ENCODE results near the gene TMCO1.
"Not testable (repeated sequence)": the region's sequence is repeated elsewhere in the genome, so short reads cannot be mapped to it uniquely, and the experiment has no call there.

The TMCO1 gene

DNA sequence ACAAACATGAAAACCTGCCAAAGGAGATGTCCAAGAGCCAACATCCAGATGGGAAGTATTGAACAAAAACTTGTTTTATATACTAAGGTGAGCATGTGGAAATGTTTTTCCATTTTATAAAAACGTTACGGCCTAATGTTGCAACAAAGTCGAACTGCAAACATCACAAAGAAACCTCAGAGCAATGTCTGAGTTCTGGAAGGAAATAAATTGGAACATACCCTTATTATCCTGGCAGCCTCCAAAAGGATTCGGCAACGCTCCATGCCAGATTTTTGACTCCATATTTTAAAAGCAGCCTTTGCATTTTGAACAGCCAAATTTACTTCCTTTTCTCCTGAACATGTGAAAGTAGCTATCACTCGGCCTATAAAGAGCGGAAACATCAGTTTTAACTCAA, 73.6 kb downstream of the TMCO1 start:
- Histone ChIP-seq H3K9ac (ENCODE audit: low read depth in 1 of 2, low read length in 2 of 2) (no peak overlapping the region), H3K27ac (ENCODE audit: low read depth, low read length) (no peak overlapping the region), H3K27me3 (ENCODE audit: control insufficient read depth in 1 of 2, insufficient read depth in 2 of 2, low read length in 2 of 2) (no peaks in the 10 kb centered on the region), H3K4me1 (ENCODE audit: control insufficient read depth in 1 of 2, insufficient read depth in 2 of 2, low read length in 2 of 2) (peaks cover 13 to 17% of the 10 kb centered on the region in 2 donors), H3K36me3 (ENCODE audit: control insufficient read depth in 1 of 2, insufficient read depth in 2 of 2, low read length in 2 of 2) (peaks cover 0 to 7% of the 10 kb centered on the region in 2 donors), H3K9me3 (ENCODE audit: control insufficient read depth in 1 of 2, low read length in 2 of 2) (no peaks in the 10 kb centered on the region), H3K4me3 (ENCODE audit: low read depth in 1 of 2, low read length in 2 of 2) (no peak overlapping the region)

DNA sequence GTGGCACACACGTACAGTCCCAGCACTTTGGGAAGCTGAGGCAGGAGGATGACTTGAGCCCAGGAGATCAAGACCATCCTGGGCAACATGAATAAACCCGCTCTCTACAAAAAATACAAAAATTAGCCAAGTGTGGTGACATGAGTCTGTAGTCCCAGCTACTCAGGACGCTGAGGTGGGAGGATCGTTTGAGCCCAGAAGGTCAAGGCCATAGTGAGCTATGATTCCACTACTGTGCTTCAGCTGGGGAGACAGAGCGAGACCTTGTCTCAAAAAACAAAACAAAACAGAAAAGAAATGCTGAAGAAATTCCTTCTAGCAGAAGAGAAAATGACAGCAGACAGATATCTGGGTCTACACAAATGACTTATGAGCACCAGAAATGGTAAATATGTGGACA, 80.6 kb downstream of the TMCO1 start:
- Histone ChIP-seq H3K9me3 (ENCODE audit: control insufficient read depth in 1 of 2, low read length in 2 of 2) (no peaks in the 10 kb centered on the region), H3K27ac (ENCODE audit: low read depth, low read length) (no peak overlapping the region), H3K9ac (ENCODE audit: low read depth in 1 of 2, low read length in 2 of 2) (no peak overlapping the region), H3K4me1 (ENCODE audit: control insufficient read depth in 1 of 2, insufficient read depth in 2 of 2, low read length in 2 of 2) (no peaks in the 10 kb centered on the region), H3K36me3 (ENCODE audit: control insufficient read depth in 1 of 2, insufficient read depth in 2 of 2, low read length in 2 of 2) (peaks cover 0 to 24% of the 10 kb centered on the region in 2 donors), H3K27me3 (ENCODE audit: control insufficient read depth in 1 of 2, insufficient read depth in 2 of 2, low read length in 2 of 2) (no peaks in the 10 kb centered on the region), H3K4me3 (ENCODE audit: low read depth in 1 of 2, low read length in 2 of 2) (no peak overlapping the region)

- no peaks in the 10 kb centered on the region for H3K4me1 ChIP-seq (ENCODE audit: control insufficient read depth in 1 of 2, insufficient read depth in 2 of 2, low read length in 2 of 2)
- H3K36me3 ChIP-seq (ENCODE audit: control insufficient read depth in 1 of 2, insufficient read depth in 2 of 2, low read length in 2 of 2) = peaks cover 9 to 33% of the 10 kb centered on the region in 2 donors
- H3K9ac ChIP-seq (ENCODE audit: low read depth in 1 of 2, low read length in 2 of 2) = no peak overlapping the region
- H3K4me3 ChIP-seq (ENCODE audit: low read depth in 1 of 2, low read length in 2 of 2) = no peak overlapping the region
- H3K9me3 ChIP-seq (ENCODE audit: control insufficient read depth in 1 of 2, low read length in 2 of 2) = no peaks in the 10 kb centered on the region
- H3K27ac ChIP-seq (ENCODE audit: low read depth, low read length) = no peak overlapping the region
- H3K27me3 ChIP-seq (ENCODE audit: control insufficient read depth in 1 of 2, insufficient read depth in 2 of 2, low read length in 2 of 2) = no peaks in the 10 kb centered on the region
Observed at GRCh38 chr1:165686971-165687433, 81.7 kb downstream of the TMCO1 start.

GRCh38 chr1:165686121-165686970, 82.3 kb downstream of the TMCO1 start:
- H3K4me3 ChIP-seq (ENCODE audit: low read depth in 1 of 2, low read length in 2 of 2) = no peak overlapping the region
- no peaks in the 10 kb centered on the region for H3K4me1 ChIP-seq (ENCODE audit: control insufficient read depth in 1 of 2, insufficient read depth in 2 of 2, low read length in 2 of 2)
- no peak overlapping the region for H3K9ac ChIP-seq (ENCODE audit: low read depth in 1 of 2, low read length in 2 of 2)
- H3K36me3 ChIP-seq (ENCODE audit: control insufficient read depth in 1 of 2, insufficient read depth in 2 of 2, low read length in 2 of 2) = peaks cover 13 to 39% of the 10 kb centered on the region in 2 donors
- no peak overlapping the region for H3K27ac ChIP-seq (ENCODE audit: low read depth, low read length)
- H3K9me3 ChIP-seq (ENCODE audit: control insufficient read depth in 1 of 2, low read length in 2 of 2) = no peaks in the 10 kb centered on the region
- no peaks in the 10 kb centered on the region for H3K27me3 ChIP-seq (ENCODE audit: control insufficient read depth in 1 of 2, insufficient read depth in 2 of 2, low read length in 2 of 2)

GRCh38 chr1:165683848-165684485, 84.7 kb downstream of the TMCO1 start:
- no peaks in the 10 kb centered on the region for H3K4me1 ChIP-seq (ENCODE audit: control insufficient read depth in 1 of 2, insufficient read depth in 2 of 2, low read length in 2 of 2)
- H3K27ac ChIP-seq (ENCODE audit: low read depth, low read length) = no peak overlapping the region
- H3K27me3 ChIP-seq (ENCODE audit: control insufficient read depth in 1 of 2, insufficient read depth in 2 of 2, low read length in 2 of 2) = no peaks in the 10 kb centered on the region
- H3K9me3 ChIP-seq (ENCODE audit: control insufficient read depth in 1 of 2, low read length in 2 of 2) = no peaks in the 10 kb centered on the region
- no peak overlapping the region for H3K9ac ChIP-seq (ENCODE audit: low read depth in 1 of 2, low read length in 2 of 2)
- no peak overlapping the region for H3K4me3 ChIP-seq (ENCODE audit: low read depth in 1 of 2, low read length in 2 of 2)
- peaks cover 17 to 52% of the 10 kb centered on the region in 2 donors for H3K36me3 ChIP-seq (ENCODE audit: control insufficient read depth in 1 of 2, insufficient read depth in 2 of 2, low read length in 2 of 2)

DNA sequence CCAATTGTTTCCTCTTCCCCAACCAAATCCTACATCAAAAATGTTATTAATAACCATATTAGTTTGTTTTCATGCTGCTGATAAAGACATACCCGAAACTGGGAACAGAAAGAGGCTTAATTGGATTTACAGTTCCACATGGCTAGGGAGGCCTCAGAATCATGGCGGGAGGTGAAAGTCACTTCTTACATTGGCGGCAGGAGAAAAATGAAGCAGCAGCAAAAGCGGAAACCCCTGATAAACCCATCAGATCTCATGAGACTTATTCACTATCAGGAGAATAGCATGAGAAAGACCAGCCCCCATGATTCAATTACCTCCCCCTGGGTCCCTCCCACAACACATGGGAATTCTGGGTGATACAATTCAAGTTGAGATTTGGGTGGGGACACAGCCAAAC, 87.9 kb downstream of the TMCO1 start:
- not testable (repeated sequence) for H3K27me3 ChIP-seq (ENCODE audit: control insufficient read depth in 1 of 2, insufficient read depth in 2 of 2, low read length in 2 of 2); H3K4me3 ChIP-seq (ENCODE audit: low read depth in 1 of 2, low read length in 2 of 2); H3K9ac ChIP-seq (ENCODE audit: low read depth in 1 of 2, low read length in 2 of 2); H3K27ac ChIP-seq (ENCODE audit: low read depth, low read length); H3K4me1 ChIP-seq (ENCODE audit: control insufficient read depth in 1 of 2, insufficient read depth in 2 of 2, low read length in 2 of 2); H3K9me3 ChIP-seq (ENCODE audit: control insufficient read depth in 1 of 2, low read length in 2 of 2)
- peaks cover 22 to 61% of the 10 kb centered on the region in 2 donors for H3K36me3 ChIP-seq (ENCODE audit: control insufficient read depth in 1 of 2, insufficient read depth in 2 of 2, low read length in 2 of 2)

- Histone ChIP-seq H3K4me3 (ENCODE audit: low read depth in 1 of 2, low read length in 2 of 2) (no peak overlapping the region), H3K9me3 (ENCODE audit: control insufficient read depth in 1 of 2, low read length in 2 of 2) (no peaks in the 10 kb centered on the region), H3K27me3 (ENCODE audit: control insufficient read depth in 1 of 2, insufficient read depth in 2 of 2, low read length in 2 of 2) (no peaks in the 10 kb centered on the region), H3K36me3 (ENCODE audit: control insufficient read depth in 1 of 2, insufficient read depth in 2 of 2, low read length in 2 of 2) (peaks cover 22 to 58% of the 10 kb centered on the region in 2 donors), H3K27ac (ENCODE audit: low read depth, low read length) (no peak overlapping the region), H3K4me1 (ENCODE audit: control insufficient read depth in 1 of 2, insufficient read depth in 2 of 2, low read length in 2 of 2) (no peaks in the 10 kb centered on the region), H3K9ac (ENCODE audit: low read depth in 1 of 2, low read length in 2 of 2) (no peak overlapping the region)
Observed at GRCh38 chr1:165680303-165680702, 88.4 kb downstream of the TMCO1 start.

GRCh38 chr1:165679282-165680036, 89.2 kb downstream of the TMCO1 start:
- Histone ChIP-seq H3K9me3 (ENCODE audit: control insufficient read depth in 1 of 2, low read length in 2 of 2) (no peaks in the 10 kb centered on the region), H3K9ac (ENCODE audit: low read depth in 1 of 2, low read length in 2 of 2) (no peak overlapping the region), H3K27ac (ENCODE audit: low read depth, low read length) (no peak overlapping the region), H3K4me3 (ENCODE audit: low read depth in 1 of 2, low read length in 2 of 2) (no peak overlapping the region), H3K4me1 (ENCODE audit: control insufficient read depth in 1 of 2, insufficient read depth in 2 of 2, low read length in 2 of 2) (no peaks in the 10 kb centered on the region), H3K36me3 (ENCODE audit: control insufficient read depth in 1 of 2, insufficient read depth in 2 of 2, low read length in 2 of 2) (peaks cover 22 to 58% of the 10 kb centered on the region in 2 donors), H3K27me3 (ENCODE audit: control insufficient read depth in 1 of 2, insufficient read depth in 2 of 2, low read length in 2 of 2) (no peaks in the 10 kb centered on the region)

DNA sequence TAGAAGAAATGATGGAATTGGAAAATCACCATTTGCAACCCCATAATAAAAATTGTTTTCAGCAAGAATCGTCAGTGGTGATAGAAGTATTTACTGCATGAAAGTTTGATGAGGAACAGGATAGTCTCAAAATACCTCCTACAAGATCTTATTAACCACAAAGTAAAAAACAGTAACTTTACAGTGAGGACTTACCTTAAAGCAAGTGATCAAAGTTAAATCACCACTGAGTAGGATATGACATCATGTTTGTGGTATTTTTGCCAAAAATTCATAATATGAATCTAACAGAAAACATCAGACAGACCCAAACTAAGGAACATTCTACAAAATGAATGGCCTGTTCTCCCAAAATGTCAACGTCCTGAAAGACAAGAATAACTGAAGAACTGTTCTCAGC, 90.2 kb downstream of the TMCO1 start:
- no peaks in the 10 kb centered on the region for H3K9me3 ChIP-seq (ENCODE audit: control insufficient read depth in 1 of 2, low read length in 2 of 2)
- no peak overlapping the region for H3K4me3 ChIP-seq (ENCODE audit: low read depth in 1 of 2, low read length in 2 of 2)
- no peaks in the 10 kb centered on the region for H3K27me3 ChIP-seq (ENCODE audit: control insufficient read depth in 1 of 2, insufficient read depth in 2 of 2, low read length in 2 of 2)
- peaks cover 22 to 62% of the 10 kb centered on the region in 2 donors for H3K36me3 ChIP-seq (ENCODE audit: control insufficient read depth in 1 of 2, insufficient read depth in 2 of 2, low read length in 2 of 2)
- no peak overlapping the region for H3K27ac ChIP-seq (ENCODE audit: low read depth, low read length)
- H3K4me1 ChIP-seq (ENCODE audit: control insufficient read depth in 1 of 2, insufficient read depth in 2 of 2, low read length in 2 of 2) = no peaks in the 10 kb centered on the region
- no peak overlapping the region for H3K9ac ChIP-seq (ENCODE audit: low read depth in 1 of 2, low read length in 2 of 2)

Data from duodenal mucosa (tissue), 2 donors.